ACC112 (cell line): ENCODE measurements around the gene CAMK4.

ENCODE experiments used
- H2AFZ ChIP-seq: fragments of 200-600 bp; sonication (generic); one replicate; pipeline ENCODE4 v1.6.0; 2017; ENCODE audit warnings: antibody characterized with exemption, low read length; ENCODE audit not compliant: unreplicated experiment
- H3K27ac ChIP-seq: fragments of 200-600 bp; sonication (generic); 2 replicates; pipeline ENCODE4 v1.5.1; 2014; ENCODE audit warnings: low read depth, mild to moderate bottlenecking, antibody characterized with exemption, low read length, moderate library complexity
- H3K27me3 ChIP-seq: fragments of 200-600 bp; sonication (generic); 2 replicates; pipeline ENCODE4 v1.6.1; 2014; ENCODE audit warnings: mild to moderate bottlenecking, antibody characterized with exemption, low read length, moderate library complexity, mixed read lengths; ENCODE audit not compliant: insufficient read depth
- H3K36me3 ChIP-seq: fragments of 200-600 bp; sonication (generic); 2 replicates; pipeline ENCODE4 v1.6.1; 2016; ENCODE audit warnings: mild to moderate bottlenecking, antibody characterized with exemption, low read length, moderate library complexity, mixed read lengths; ENCODE audit not compliant: insufficient read depth
- H3K4me1 ChIP-seq: fragments of 200-600 bp; sonication (generic); one replicate; pipeline ENCODE4 v1.6.1; 2016; ENCODE audit warnings: low read length, mixed read lengths; ENCODE audit not compliant: insufficient read depth, unreplicated experiment, control insufficient read depth
- H3K4me3 ChIP-seq: fragments of 200-600 bp; sonication (generic); 2 replicates; pipeline ENCODE4 v1.5.1; 2014; ENCODE audit warnings: mild to moderate bottlenecking, low read depth, low read length
- H3K79me2 ChIP-seq: fragments of 200-600 bp; sonication (generic); one replicate; pipeline ENCODE4 v1.6.0; 2016; ENCODE audit warnings: low read length; ENCODE audit not compliant: control insufficient read depth, unreplicated experiment, insufficient read depth

Gene CAMK4

GRCh38 chr5:111377306-111377705 is 153.1 kb downstream of the CAMK4 start:
- H2AFZ ChIP-seq, result no peak overlapping the region
- H3K4me1 ChIP-seq, result no peaks in the 10 kb centered on the region
- no peaks in the 10 kb centered on the region for H3K27me3 ChIP-seq

GRCh38 chr5:111379391-111379816 is 155.2 kb downstream of the CAMK4 start:
- H3K27me3 ChIP-seq, result no peaks in the 10 kb centered on the region
- H3K4me1 ChIP-seq, result peaks cover 6% of the 10 kb centered on the region
- H3K27ac ChIP-seq, result no peak overlapping the region
- H3K79me2 ChIP-seq, result no peaks in the 10 kb centered on the region
- no peaks in the 10 kb centered on the region for H3K36me3 ChIP-seq
- no peak overlapping the region for H2AFZ ChIP-seq
- no peak overlapping the region for H3K4me3 ChIP-seq

More at GRCh38 chr5:111377306-111377705, 153.1 kb downstream of the CAMK4 start:
- Histone ChIP-seq H3K4me3 (no peak overlapping the region), H3K36me3 (no peaks in the 10 kb centered on the region), H3K27ac (no peak overlapping the region), H3K79me2 (no peaks in the 10 kb centered on the region)

GRCh38 chr5:111383288-111383970 is 159.2 kb downstream of the CAMK4 start:
- no peaks in the 10 kb centered on the region for H3K36me3 ChIP-seq
- H3K79me2 ChIP-seq, result no peaks in the 10 kb centered on the region
- H3K27me3 ChIP-seq, result no peaks in the 10 kb centered on the region
- H3K4me3 ChIP-seq, result no peak overlapping the region
- H3K4me1 ChIP-seq, result peaks cover 6% of the 10 kb centered on the region
- H2AFZ ChIP-seq, result no peak overlapping the region
- no peak overlapping the region for H3K27ac ChIP-seq

- H3K36me3 ChIP-seq, result no peaks in the 10 kb centered on the region
- H2AFZ ChIP-seq, result no peak overlapping the region
- H3K4me1 ChIP-seq, result peaks cover 6% of the 10 kb centered on the region
- H3K27me3 ChIP-seq, result no peaks in the 10 kb centered on the region
- no peak overlapping the region for H3K4me3 ChIP-seq
- no peak overlapping the region for H3K27ac ChIP-seq
- no peaks in the 10 kb centered on the region for H3K79me2 ChIP-seq
These were observed 160.0 kb downstream of the CAMK4 start for GRCh38 chr5:111384220-111384619.

- H3K4me1 ChIP-seq, result peaks cover 6% of the 10 kb centered on the region
- H3K79me2 ChIP-seq, result no peaks in the 10 kb centered on the region
- no peak overlapping the region for H2AFZ ChIP-seq
- no peaks in the 10 kb centered on the region for H3K36me3 ChIP-seq
- H3K27ac ChIP-seq, result no peak overlapping the region
- H3K4me3 ChIP-seq, result no peak overlapping the region
- H3K27me3 ChIP-seq, result no peaks in the 10 kb centered on the region
These were observed 160.9 kb downstream of the CAMK4 start for GRCh38 chr5:111385051-111385450.

- Histone ChIP-seq H3K36me3 (no peaks in the 10 kb centered on the region), H3K4me1 (peaks cover 6% of the 10 kb centered on the region), H3K27ac (no peak overlapping the region), H3K27me3 (no peaks in the 10 kb centered on the region), H3K4me3 (no peak overlapping the region), H2AFZ (no peak overlapping the region), H3K79me2 (no peaks in the 10 kb centered on the region)
These were observed 162.0 kb downstream of the CAMK4 start for GRCh38 chr5:111385970-111386831.

GRCh38 chr5:111386832-111387162 is 162.6 kb downstream of the CAMK4 start:
- no peaks in the 10 kb centered on the region for H3K27me3 ChIP-seq
- H3K79me2 ChIP-seq, result no peaks in the 10 kb centered on the region
- no peak overlapping the region for H3K27ac ChIP-seq
- H3K36me3 ChIP-seq, result no peaks in the 10 kb centered on the region
- no peak overlapping the region for H2AFZ ChIP-seq
- peaks cover 6% of the 10 kb centered on the region for H3K4me1 ChIP-seq
- no peak overlapping the region for H3K4me3 ChIP-seq

- H3K27me3 ChIP-seq, result no peaks in the 10 kb centered on the region
- H2AFZ ChIP-seq, result no peak overlapping the region
- no peak overlapping the region for H3K4me3 ChIP-seq
- H3K27ac ChIP-seq, result no peak overlapping the region
- H3K4me1 ChIP-seq, result peaks cover 6% of the 10 kb centered on the region
- no peaks in the 10 kb centered on the region for H3K79me2 ChIP-seq
- no peaks in the 10 kb centered on the region for H3K36me3 ChIP-seq
These were observed 163.2 kb downstream of the CAMK4 start for GRCh38 chr5:111387361-111387760.

GRCh38 chr5:111389390-111390082 is 165.4 kb downstream of the CAMK4 start:
- H2AFZ ChIP-seq, result no peak overlapping the region
- H3K36me3 ChIP-seq, result no peaks in the 10 kb centered on the region
- H3K4me1 ChIP-seq, result peaks cover 4% of the 10 kb centered on the region
- H3K27ac ChIP-seq, result no peak overlapping the region
- no peaks in the 10 kb centered on the region for H3K79me2 ChIP-seq
- H3K27me3 ChIP-seq, result no peaks in the 10 kb centered on the region
- H3K4me3 ChIP-seq, result no peak overlapping the region

- Histone ChIP-seq H3K79me2 (no peaks in the 10 kb centered on the region), H2AFZ (no peak overlapping the region), H3K4me3 (no peak overlapping the region), H3K27me3 (no peaks in the 10 kb centered on the region), H3K27ac (no peak overlapping the region), H3K36me3 (no peaks in the 10 kb centered on the region), H3K4me1 (peaks cover 13% of the 10 kb centered on the region)
These were observed 168.0 kb downstream of the CAMK4 start for GRCh38 chr5:111392181-111392580.
